H9 (cell line): Measurements from ENCODE around the gene SMIM20. TPM values are rescaled to one million over a fixed set of nuclear protein-coding genes. Genes with fewer than 3 reads are reported as not detected.

Source experiments
- DNase-seq: peaks from one replicate; pipeline ENCODE4 v3.0.0-alpha.2; 2017
- H2AFZ ChIP-seq: one replicate; pipeline ENCODE4 v1.6.1; 2013; ENCODE audit warnings: mild to moderate bottlenecking, low read length, control low read depth, moderate library complexity
- H2AK5ac ChIP-seq: 2 replicates; pipeline ENCODE4 v1.6.1; 2013; ENCODE audit warnings: low read length, control low read depth, mixed read lengths; ENCODE audit not compliant: insufficient read length
- H2BK120ac ChIP-seq: one replicate; pipeline ENCODE4 v1.6.1; 2013; ENCODE audit warnings: low read depth, mild to moderate bottlenecking, low read length, control low read depth, inconsistent platforms; ENCODE audit not compliant: poor library complexity, severe bottlenecking
- H2BK12ac ChIP-seq: 2 replicates; pipeline ENCODE4 v1.6.1; 2013; ENCODE audit warnings: low read length, control low read depth, mixed read lengths, low read depth; ENCODE audit not compliant: insufficient read length
- H2BK15ac ChIP-seq: 2 replicates; pipeline ENCODE4 v1.6.1; 2013; ENCODE audit warnings: low read depth, low read length, control low read depth
- H2BK20ac ChIP-seq: one replicate; pipeline ENCODE4 v1.6.1; 2013; ENCODE audit warnings: low read depth, mild to moderate bottlenecking, low read length, control low read depth, inconsistent platforms; ENCODE audit not compliant: poor library complexity, severe bottlenecking
- H2BK5ac ChIP-seq: 2 replicates; pipeline ENCODE4 v1.6.1; 2013; ENCODE audit warnings: low read length, control low read depth, mixed read lengths; ENCODE audit not compliant: insufficient read length
- H3K14ac ChIP-seq: 2 replicates; pipeline ENCODE4 v1.6.1; 2013; ENCODE audit warnings: low read length, control low read depth; ENCODE audit not compliant: insufficient read depth
- H3K18ac ChIP-seq: 2 replicates; pipeline ENCODE4 v1.6.1; 2013; ENCODE audit warnings: low read depth, mild to moderate bottlenecking, mixed read lengths, low read length, control low read depth; ENCODE audit not compliant: insufficient read length
- H3K23ac ChIP-seq: 2 replicates; pipeline ENCODE4 v1.6.1; 2013; ENCODE audit warnings: low read length, control low read depth, mixed read lengths, low read depth; ENCODE audit not compliant: insufficient read length
- H3K23me2 ChIP-seq: 2 replicates; pipeline ENCODE4 v1.6.1; 2013; ENCODE audit warnings: low read depth, mild to moderate bottlenecking, mixed read lengths, low read length, control low read depth; ENCODE audit not compliant: insufficient read length, poor library complexity, severe bottlenecking
- H3K27ac ChIP-seq: 2 replicates; pipeline ENCODE4 v1.5.1; 2013; ENCODE audit warnings: low read length, control low read depth, mixed read lengths, low read depth; ENCODE audit not compliant: insufficient read length
- H3K27me3 ChIP-seq: 2 replicates; pipeline ENCODE4 v1.6.1; 2013; ENCODE audit warnings: low read length, control low read depth, inconsistent platforms; ENCODE audit not compliant: insufficient read depth
- H3K4ac ChIP-seq: 2 replicates; pipeline ENCODE4 v1.6.1; 2013; ENCODE audit warnings: low read depth, mild to moderate bottlenecking, control low read depth, inconsistent platforms, low read length, moderate library complexity
- H3K4me1 ChIP-seq: 2 replicates; pipeline ENCODE4 v1.6.1; 2013; ENCODE audit warnings: low read length, control low read depth, inconsistent platforms; ENCODE audit not compliant: insufficient read depth
- H3K4me2 ChIP-seq: 2 replicates; pipeline ENCODE4 v1.6.1; 2013; ENCODE audit warnings: low read length, control low read depth, mixed read lengths; ENCODE audit not compliant: insufficient read length, insufficient read depth
- H3K56ac ChIP-seq: 2 replicates; pipeline ENCODE4 v1.6.1; 2013; ENCODE audit warnings: low read depth, mild to moderate bottlenecking, mixed read lengths, low read length, control low read depth; ENCODE audit not compliant: insufficient read length
- H3K79me1 ChIP-seq: 2 replicates; pipeline ENCODE4 v1.6.1; 2013; ENCODE audit warnings: low read depth, mild to moderate bottlenecking, moderate library complexity, low read length, control low read depth, inconsistent platforms; ENCODE audit not compliant: insufficient read depth, poor library complexity, severe bottlenecking
- H3K79me2 ChIP-seq: 2 replicates; pipeline ENCODE4 v1.6.1; 2013; ENCODE audit warnings: low read length, control low read depth, inconsistent platforms; ENCODE audit not compliant: insufficient read depth
- H3K9ac ChIP-seq: 2 replicates; pipeline ENCODE4 v1.6.1; 2013; ENCODE audit warnings: low read length, control low read depth, mixed read lengths; ENCODE audit not compliant: insufficient read length; ENCODE audit errors: extremely low read depth
- H3K9me3 ChIP-seq: one replicate; pipeline ENCODE4 v1.6.1; 2013; ENCODE audit warnings: low read depth, low read length, inconsistent platforms; ENCODE audit not compliant: control insufficient read depth
- H3T11ph ChIP-seq: one replicate; pipeline ENCODE4 v1.6.1; 2013; ENCODE audit warnings: mild to moderate bottlenecking, low read length, control low read depth, inconsistent platforms
- H4K20me1 ChIP-seq: one replicate; pipeline ENCODE4 v1.6.1; 2013; ENCODE audit not compliant: control insufficient read depth, insufficient read length, insufficient read depth
- H4K5ac ChIP-seq: 2 replicates; pipeline ENCODE4 v1.6.1; 2013; ENCODE audit warnings: low read depth, mild to moderate bottlenecking, mixed read lengths, low read length, control low read depth; ENCODE audit not compliant: insufficient read length
- H4K8ac ChIP-seq: replicated peaks from 2 replicates; pipeline ENCODE4 v1.6.1; 2013; ENCODE audit warnings: low read length, control low read depth, mixed read lengths, low read depth; ENCODE audit not compliant: insufficient read length
- H4K91ac ChIP-seq: 2 replicates; pipeline ENCODE4 v1.6.1; 2013; ENCODE audit warnings: low read depth, mild to moderate bottlenecking, moderate library complexity, mixed read lengths, low read length, control low read depth; ENCODE audit not compliant: insufficient read length
- H3K27ac Mint-ChIP-seq, 3 experiments: 2 replicates in 2 of 3; 3 replicates in 1 of 3; pipeline ENCODE4 v1.8.0; 2020 to 2021; ENCODE audit warnings: mixed read lengths in 3 of 3, mild to moderate bottlenecking in 1 of 3, moderate library complexity in 1 of 3
- H3K27me3 Mint-ChIP-seq: 2 replicates; pipeline ENCODE4 v1.8.0; 2021; ENCODE audit warnings: low read depth, mild to moderate bottlenecking, moderate library complexity, mixed read lengths
- H3K36me3 Mint-ChIP-seq, 3 experiments: 2 replicates in 2 of 3; 3 replicates in 1 of 3; pipeline ENCODE4 v1.8.0; 2020 to 2021; ENCODE audit warnings: low read depth in 3 of 3, mixed read lengths in 3 of 3; ENCODE audit not compliant: insufficient read depth in 1 of 3
- H3K4me1 Mint-ChIP-seq, 2 experiments: 2 replicates each; pipeline ENCODE4 v1.8.0; 2020; ENCODE audit warnings: mixed read lengths in 2 of 2
- H3K4me3 Mint-ChIP-seq, 2 experiments: 2 replicates in 1 of 2; 3 replicates in 1 of 2; pipeline ENCODE4 v1.8.0; 2020 to 2021; ENCODE audit warnings: mild to moderate bottlenecking in 2 of 2, mixed read lengths in 2 of 2, moderate library complexity in 1 of 2
- H3K9me3 Mint-ChIP-seq, 2 experiments: 2 replicates in 1 of 2; 3 replicates in 1 of 2; pipeline ENCODE4 v1.8.0; 2020; ENCODE audit warnings: mild to moderate bottlenecking in 2 of 2, mixed read lengths in 2 of 2, moderate library complexity in 1 of 2
- CTCF ChIP-seq: fragments of 200-600 bp; sonication (generic); conservative IDR thresholded peaks from 3 replicates; pipeline ENCODE4 v1.8.0; 2021; ENCODE audit warnings: antibody characterized with exemption, mild to moderate bottlenecking
- whole genome bisulfite sequencing: extraction: QIAGEN DNeasy Blood & Tissue Kit; methylation state at CpG from one replicate; pipeline ENCODE4 v1.1.7; 2013; ENCODE audit warnings: missing lambda C conversion rate, low lambda C conversion rate, mixed read lengths; ENCODE audit not compliant: insufficient read length; ENCODE audit errors: extremely low coverage; 5-methylcytosine and 5-hydroxymethylcytosine counted together
- total RNA-seq: library from RNA; stranded (reverse); gene quantifications from 2 replicates; pipeline ENCODE4 v1.2.1, GENCODE V29; 2021

SMIM20 gene
- total RNA-seq, 1 experiment from 2014 or later: 40.2 TPM

- no peak overlapping the region for H3K4me3 Mint-ChIP-seq
- no peak overlapping the region for H3K4me2 ChIP-seq
- no peaks in the 10 kb centered on the region for H4K20me1 ChIP-seq
- no peak overlapping the region for H2BK120ac ChIP-seq
- H3K23ac ChIP-seq: no peak overlapping the region
- no peak overlapping the region for H3K27ac Mint-ChIP-seq
- H3K9me3 ChIP-seq: no peaks in the 10 kb centered on the region
- no CpG with 5 or more reads among the region's 9 CpGs for WGBS
- no peak overlapping the region for H3K9ac ChIP-seq
- no peaks in the 10 kb centered on the region for H3K79me2 ChIP-seq
- H2AK5ac ChIP-seq: no peak overlapping the region
- H3K36me3 Mint-ChIP-seq: no peaks in the 10 kb centered on the region
- H2BK12ac ChIP-seq: no peak overlapping the region
- no peak for DNase-seq
- no peak overlapping the region for H4K91ac ChIP-seq
- no peak overlapping the region for H3K56ac ChIP-seq
- H3K4me1 ChIP-seq: no peaks in the 10 kb centered on the region
- no peak overlapping the region for H2BK20ac ChIP-seq
- no peak overlapping the region for H3K14ac ChIP-seq
- H2BK5ac ChIP-seq: no peak overlapping the region
- H3K27ac ChIP-seq: no peak overlapping the region
- H3K9me3 Mint-ChIP-seq: no peaks in the 10 kb centered on the region; a peak in 1 of 5 replicates
- no peak overlapping the region for H2AFZ ChIP-seq
- no peaks in the 10 kb centered on the region for H3K27me3 ChIP-seq
- no peak overlapping the region for H3K4ac ChIP-seq
- no peak overlapping the region for H3K18ac ChIP-seq
- TF ChIP-seq CTCF: no peak
- no peaks in the 10 kb centered on the region; the same call in 1 of the 2 replicates for H3K27me3 Mint-ChIP-seq
- H4K8ac ChIP-seq: no peak overlapping the region
- no peaks in the 10 kb centered on the region for H3K79me1 ChIP-seq
- no peak overlapping the region for H4K5ac ChIP-seq
- no peaks in the 10 kb centered on the region for H3K23me2 ChIP-seq
- H2BK15ac ChIP-seq: no peak overlapping the region
- H3K4me1 Mint-ChIP-seq: peaks cover 0 to 9% of the 10 kb centered on the region in 2 experiments; a peak in 3 of 4 replicates
- no peak overlapping the region for H3T11ph ChIP-seq
Observed at GRCh38 chr4:25879091-25879584, 34.9 kb upstream of the SMIM20 start.
